HG03342 (cell line): Measurements from ENCODE around the gene CENPP.

ENCODE experiments used
- ATAC-seq: cut with Tn5 transposase; IDR thresholded peaks from one replicate; pipeline ENCODE4 v1.9.1; 2021; ENCODE audit warnings: mild to moderate bottlenecking, moderate library complexity; ENCODE audit not compliant: unreplicated experiment

CENPP gene

DNA sequence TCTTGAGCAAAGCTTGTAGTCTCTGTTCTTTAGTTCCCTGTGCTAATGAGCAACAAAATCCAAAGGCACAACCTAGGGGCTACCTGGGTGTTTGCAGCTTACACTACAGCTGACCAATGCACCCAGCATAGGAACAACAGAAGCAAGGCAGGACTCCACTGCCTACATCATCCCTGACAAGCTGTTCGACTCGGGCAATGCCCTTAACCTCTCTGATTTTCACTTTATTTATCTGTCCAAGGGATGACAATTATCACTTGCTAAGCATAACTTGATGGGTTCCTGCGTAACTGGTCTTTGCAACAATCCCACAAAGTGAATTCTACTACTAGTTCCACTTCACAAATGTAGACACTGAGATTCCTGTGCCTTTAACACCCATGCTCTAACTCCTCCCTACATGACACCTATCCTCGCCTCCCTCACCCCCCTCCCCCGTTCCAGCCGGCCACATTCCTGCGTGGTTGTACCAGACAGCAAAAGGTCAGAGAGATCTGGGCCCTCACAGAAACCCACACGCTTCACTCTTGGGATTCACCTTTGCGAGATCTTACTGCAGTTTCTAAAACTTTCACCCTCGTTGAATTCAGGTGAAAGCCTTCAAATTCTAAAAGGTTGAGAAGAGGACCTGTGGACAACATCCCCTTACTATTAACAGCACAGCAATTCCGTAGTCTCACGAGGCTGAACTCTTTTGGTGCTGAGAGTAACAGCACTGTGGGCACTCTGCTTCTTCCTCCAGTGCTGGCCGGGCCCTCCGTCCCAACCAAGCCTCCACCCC, 343.2 kb downstream of the CENPP start:
- peak; percentile 1 for ATAC-seq

- ATAC-seq = peak; percentile 8
These were observed 343.8 kb downstream of the CENPP start for GRCh38 chr9:92669527-92669889.
